GM19455 (cell line): Measurements from ENCODE around the gene SELPLG.
"Not testable (repeated sequence)": the region's sequence is repeated elsewhere in the genome, so short reads cannot be mapped to it uniquely, and the experiment has no call there.

Experiments used
- ATAC-seq: cut with Tn5 transposase; IDR thresholded peaks from one replicate; pipeline ENCODE4 v1.9.1; 2021; ENCODE audit not compliant: unreplicated experiment

Gene SELPLG

DNA sequence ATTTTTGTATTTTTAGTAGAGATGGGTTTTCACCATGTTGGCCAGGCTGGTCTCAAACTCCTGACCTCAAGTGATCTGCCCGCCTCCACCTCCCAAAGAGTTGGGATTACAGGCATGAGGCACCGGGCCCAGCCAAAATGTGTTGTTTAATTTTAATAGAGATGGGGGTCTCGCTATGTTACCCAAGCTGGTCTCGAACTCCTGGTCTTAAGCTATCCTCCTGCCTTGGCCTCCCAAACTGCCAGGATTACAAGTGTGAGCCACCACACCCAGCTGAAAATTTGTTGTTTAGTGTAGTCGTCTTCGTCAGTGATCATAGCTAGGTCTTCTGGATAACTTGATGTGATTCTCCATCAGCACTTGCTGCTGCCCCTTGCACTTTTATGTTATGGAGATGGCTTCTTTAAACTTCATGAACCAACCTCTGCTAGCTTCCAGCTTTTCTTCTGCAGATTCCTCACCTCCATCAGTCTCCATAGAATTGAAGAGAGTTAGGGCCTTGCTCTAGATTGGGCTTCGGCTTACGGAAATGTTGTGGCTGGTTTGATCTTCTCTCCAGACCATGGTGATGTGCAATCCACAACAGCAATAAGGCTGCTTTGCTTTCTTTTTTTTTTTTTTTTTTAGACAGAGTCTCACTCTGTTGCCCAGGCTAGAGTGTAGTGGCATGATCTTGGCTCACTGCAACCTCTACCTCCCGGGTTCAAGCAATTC lies 58.3 kb downstream of the SELPLG start:
- ATAC-seq, result no peak

DNA sequence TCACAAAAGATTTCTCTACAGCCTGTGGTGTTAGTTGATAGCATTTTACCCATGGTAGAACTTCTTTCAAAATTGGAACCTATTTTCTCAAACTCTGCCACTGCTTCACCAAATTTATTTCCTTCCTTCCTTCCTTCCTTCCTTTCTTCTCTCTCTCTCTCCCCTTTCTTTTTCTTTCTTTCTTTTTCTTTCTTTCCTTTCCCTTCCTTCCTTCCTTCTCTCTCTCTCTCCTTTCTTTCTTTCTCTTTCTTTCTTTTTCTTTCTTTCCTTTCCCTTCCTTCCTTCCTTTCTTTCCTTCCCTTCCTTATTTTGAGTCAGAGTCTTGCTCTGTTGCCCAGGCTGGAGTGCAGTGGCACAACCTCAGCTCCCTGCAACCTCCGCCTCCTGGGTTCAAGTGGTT lies 59.4 kb downstream of the SELPLG start:
- not testable (repeated sequence) for ATAC-seq

DNA sequence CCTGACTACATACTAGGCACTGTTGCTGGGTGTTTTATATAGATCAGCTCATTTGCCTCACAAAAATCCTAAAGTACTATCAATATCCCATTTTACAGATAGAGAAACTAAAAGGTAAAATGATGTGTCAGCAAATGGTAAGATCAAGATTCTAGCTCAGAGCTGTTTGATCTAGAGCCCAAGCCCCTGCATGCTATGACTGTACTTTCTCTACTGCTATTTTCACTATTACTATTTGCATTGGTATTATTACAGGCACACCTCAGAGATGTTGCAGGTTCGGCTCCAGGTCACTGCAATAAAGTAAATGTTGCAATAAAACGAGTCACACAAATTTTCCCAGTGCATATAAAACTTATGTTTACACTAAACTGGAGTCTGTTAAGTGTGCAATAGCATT lies 60.4 kb downstream of the SELPLG start:
- no peak for ATAC-seq

DNA sequence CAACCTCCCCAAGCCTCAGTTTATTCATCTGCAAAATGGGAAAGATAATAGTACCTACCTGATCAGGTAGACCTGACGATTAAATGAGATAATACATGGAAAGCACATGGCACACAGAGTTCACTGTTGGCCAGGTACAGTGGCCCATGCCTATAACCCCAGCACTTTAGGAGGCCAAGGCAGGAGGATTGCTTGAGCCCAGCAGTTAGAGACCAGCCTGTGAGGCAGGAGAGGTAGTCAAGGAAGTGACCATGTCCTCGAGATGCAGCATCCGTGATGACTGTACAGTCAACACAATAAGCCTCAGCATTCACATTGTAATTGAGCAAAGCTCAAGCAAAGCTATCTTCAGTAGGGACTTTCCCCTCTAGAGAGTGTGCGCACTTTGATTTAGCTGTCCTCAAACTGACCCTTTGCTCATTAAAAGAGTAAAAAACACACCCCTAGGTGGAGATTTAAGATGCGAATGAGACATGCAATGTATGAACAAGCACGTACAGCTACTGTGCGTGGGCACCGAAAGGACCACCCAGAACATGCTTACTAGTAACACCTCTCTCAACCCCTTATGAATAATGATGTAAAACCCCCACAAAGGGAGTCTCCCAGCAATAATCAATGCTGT lies 61.4 kb downstream of the SELPLG start:
- no peak for ATAC-seq
